Nephron progenitor cell (in vitro differentiated cells): ENCODE results near the gene PIERCE2.
"Not testable (repeated sequence)": the region's sequence is repeated elsewhere in the genome, so short reads cannot be mapped to it uniquely, and the experiment has no call there.

Source experiments
- DNase-seq: peaks from one replicate; pipeline ENCODE4 v3.0.0; 2021
- H3K27ac Mint-ChIP-seq: 2 replicates; pipeline ENCODE4 v1.8.0; 2021; ENCODE audit warnings: mild to moderate bottlenecking, moderate library complexity, mixed read lengths
- H3K27me3 Mint-ChIP-seq: 2 replicates; pipeline ENCODE4 v1.8.0; 2021; ENCODE audit warnings: mild to moderate bottlenecking, low read depth, mixed read lengths; ENCODE audit not compliant: poor library complexity
- H3K36me3 Mint-ChIP-seq: 2 replicates; pipeline ENCODE4 v1.8.0; 2021; ENCODE audit warnings: low read depth, mixed read lengths
- H3K4me1 Mint-ChIP-seq: 2 replicates; pipeline ENCODE4 v1.8.0; 2021; ENCODE audit warnings: mixed read lengths
- H3K4me3 Mint-ChIP-seq: 2 replicates; pipeline ENCODE4 v1.8.0; 2021; ENCODE audit warnings: mild to moderate bottlenecking, moderate library complexity, mixed read lengths
- H3K9me3 Mint-ChIP-seq: 2 replicates; pipeline ENCODE4 v1.8.0; 2021; ENCODE audit warnings: mild to moderate bottlenecking, moderate library complexity, mixed read lengths
- TF ChIP-seq, protein P1 (sequence below): fragments of 200-600 bp; sonication (generic); IDR thresholded peaks from 2 replicates; pipeline ENCODE4 v1.5.0; 2021; ENCODE audit warnings: antibody characterized with exemption

Gene PIERCE2

DNA sequence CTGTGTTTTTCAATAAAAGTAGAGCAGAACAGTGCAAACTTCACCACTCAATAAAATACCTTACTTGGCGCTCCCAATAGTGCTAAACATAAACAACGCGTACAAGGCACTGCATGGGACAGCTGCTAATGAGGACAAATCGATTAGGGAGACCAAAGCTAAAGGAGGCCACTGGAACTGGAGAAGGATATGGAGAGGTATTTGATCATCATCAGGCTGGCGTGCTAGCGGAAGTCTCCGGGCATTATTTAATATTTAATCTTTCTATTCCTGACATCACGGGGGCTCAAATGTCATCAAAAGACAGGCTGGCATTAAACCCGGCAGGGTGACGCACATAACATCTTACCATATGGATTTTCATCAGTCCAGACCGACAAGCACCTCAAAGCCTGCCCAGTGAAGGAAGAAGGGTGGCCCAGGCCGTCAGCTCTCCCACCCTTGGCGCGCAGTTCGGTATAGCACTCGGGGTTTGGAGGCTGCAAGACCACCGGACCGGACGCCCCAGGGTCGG is 740 bp upstream of the PIERCE2 start:
- Mint-ChIP-seq H3K27me3 (no peaks in the 10 kb centered on the region), H3K36me3 (no peaks in the 10 kb centered on the region), H3K4me3 (peak overlapping the region; percentile 97), H3K27ac (peak overlapping the region; percentile 93), H3K4me1 (peaks cover 19% of the 10 kb centered on the region), H3K9me3 (no peaks in the 10 kb centered on the region)
- TF ChIP-seq, protein P1, sequence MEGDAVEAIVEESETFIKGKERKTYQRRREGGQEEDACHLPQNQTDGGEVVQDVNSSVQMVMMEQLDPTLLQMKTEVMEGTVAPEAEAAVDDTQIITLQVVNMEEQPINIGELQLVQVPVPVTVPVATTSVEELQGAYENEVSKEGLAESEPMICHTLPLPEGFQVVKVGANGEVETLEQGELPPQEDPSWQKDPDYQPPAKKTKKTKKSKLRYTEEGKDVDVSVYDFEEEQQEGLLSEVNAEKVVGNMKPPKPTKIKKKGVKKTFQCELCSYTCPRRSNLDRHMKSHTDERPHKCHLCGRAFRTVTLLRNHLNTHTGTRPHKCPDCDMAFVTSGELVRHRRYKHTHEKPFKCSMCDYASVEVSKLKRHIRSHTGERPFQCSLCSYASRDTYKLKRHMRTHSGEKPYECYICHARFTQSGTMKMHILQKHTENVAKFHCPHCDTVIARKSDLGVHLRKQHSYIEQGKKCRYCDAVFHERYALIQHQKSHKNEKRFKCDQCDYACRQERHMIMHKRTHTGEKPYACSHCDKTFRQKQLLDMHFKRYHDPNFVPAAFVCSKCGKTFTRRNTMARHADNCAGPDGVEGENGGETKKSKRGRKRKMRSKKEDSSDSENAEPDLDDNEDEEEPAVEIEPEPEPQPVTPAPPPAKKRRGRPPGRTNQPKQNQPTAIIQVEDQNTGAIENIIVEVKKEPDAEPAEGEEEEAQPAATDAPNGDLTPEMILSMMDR = no peak
- peak; percentile 4 for DNase-seq

DNA sequence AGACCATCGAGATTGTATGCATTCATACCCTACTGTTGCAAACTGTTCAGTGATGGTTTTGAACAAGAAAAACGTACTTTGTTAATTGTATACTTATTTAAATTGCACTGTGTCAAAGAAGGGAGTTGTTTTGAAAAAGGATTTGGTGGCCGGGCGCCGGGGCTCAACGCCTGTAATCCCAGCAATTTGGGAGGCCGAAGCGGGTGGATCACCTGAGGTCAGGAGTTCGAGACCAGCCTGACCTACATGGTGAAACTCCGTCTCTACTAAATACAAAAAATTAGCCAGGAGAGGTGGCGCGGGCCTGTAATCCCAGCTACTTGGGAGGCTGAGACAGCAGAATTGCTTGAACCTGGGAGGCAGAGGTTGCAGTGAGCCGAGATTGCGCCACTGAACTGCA is 681 bp downstream of the PIERCE2 start:
- H3K36me3 Mint-ChIP-seq, H3K9me3 Mint-ChIP-seq, DNase-seq, H3K27me3 Mint-ChIP-seq: not testable (repeated sequence)
- Mint-ChIP-seq H3K4me3 (peak overlapping the region; percentile 97), H3K27ac (peak overlapping the region; percentile 98), H3K4me1 (peaks cover 19% of the 10 kb centered on the region)

DNA sequence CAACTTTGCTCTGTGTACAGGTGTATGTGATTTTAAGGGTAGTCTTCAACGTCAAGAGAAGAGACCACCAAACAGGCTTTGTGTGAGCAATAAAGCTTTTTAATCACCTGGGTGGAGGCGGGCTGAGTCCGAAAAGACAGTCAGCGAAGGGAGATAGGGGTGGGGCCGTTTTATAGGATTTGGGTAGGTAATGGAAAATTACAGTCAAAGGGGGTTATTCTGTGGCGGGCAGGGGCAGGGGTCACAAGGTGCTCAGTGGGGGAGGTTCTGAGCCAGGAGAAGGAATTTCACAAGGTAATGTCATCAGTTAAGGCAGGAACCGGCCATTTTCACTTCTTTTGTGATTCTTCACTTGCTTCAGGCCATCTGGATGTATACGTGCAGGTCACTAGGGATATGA is 9.4 kb downstream of the PIERCE2 start:
- H3K4me1 Mint-ChIP-seq, H3K36me3 Mint-ChIP-seq, H3K9me3 Mint-ChIP-seq, DNase-seq, H3K27me3 Mint-ChIP-seq, H3K4me3 Mint-ChIP-seq, H3K27ac Mint-ChIP-seq: not testable (repeated sequence)

DNA sequence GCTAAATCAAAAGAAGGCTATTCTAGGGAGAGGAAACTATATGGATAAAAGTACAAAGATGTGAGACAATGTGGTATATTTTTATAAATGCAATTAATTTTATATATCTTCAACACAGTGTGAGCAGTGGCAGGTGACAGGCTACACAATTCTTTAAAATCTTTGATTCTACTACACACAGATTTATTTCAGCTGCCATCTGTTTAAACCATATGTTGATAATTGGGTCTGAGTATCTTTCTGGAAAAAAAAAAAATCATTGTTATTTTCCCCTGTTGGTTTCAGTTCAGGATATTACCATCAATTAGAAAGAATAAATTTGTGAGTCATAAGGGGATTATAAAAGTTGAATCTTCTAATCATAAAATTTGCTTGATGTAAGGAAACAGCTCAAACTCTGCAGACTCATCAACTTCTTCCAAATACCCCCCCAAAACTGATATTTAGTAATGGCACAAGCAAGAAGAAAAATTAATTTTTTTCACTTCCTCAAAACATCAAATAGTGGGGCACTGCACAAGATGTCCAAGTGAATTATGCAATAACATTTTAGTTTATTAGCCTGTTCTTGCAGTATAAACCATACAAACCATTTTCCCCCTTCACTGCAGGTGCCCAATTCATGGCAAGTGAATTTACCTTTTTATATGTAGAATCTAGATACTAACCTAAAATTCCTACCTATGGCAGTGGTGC is 12.0 kb downstream of the PIERCE2 start:
- H3K4me1 Mint-ChIP-seq = no peaks in the 10 kb centered on the region
- H3K27me3 Mint-ChIP-seq = no peaks in the 10 kb centered on the region
- H3K36me3 Mint-ChIP-seq = no peaks in the 10 kb centered on the region
- DNase-seq = no peak
- H3K27ac Mint-ChIP-seq = no peak overlapping the region
- no peak overlapping the region for H3K4me3 Mint-ChIP-seq
- H3K9me3 Mint-ChIP-seq = no peaks in the 10 kb centered on the region
- TF ChIP-seq, protein P1 = no peak

DNA sequence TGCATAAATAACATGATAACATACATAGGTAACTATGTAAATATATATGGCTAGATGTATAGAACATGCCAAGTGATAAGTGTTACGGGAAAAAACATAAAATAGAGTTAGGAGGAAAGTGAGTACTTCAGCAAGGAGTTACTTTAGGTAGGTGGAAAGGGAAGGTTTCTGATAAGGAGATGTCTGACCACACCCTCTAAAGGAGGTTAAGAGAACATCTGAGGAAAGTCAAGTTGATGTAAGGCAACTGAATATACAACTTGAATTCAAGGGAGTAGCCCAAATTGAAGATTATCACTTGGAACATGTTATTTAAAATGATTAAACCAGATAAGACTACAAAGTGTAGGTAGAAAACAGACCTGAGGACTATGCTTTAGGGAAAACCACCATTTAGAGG is 13.8 kb downstream of the PIERCE2 start:
- no peak overlapping the region for H3K4me3 Mint-ChIP-seq

DNA sequence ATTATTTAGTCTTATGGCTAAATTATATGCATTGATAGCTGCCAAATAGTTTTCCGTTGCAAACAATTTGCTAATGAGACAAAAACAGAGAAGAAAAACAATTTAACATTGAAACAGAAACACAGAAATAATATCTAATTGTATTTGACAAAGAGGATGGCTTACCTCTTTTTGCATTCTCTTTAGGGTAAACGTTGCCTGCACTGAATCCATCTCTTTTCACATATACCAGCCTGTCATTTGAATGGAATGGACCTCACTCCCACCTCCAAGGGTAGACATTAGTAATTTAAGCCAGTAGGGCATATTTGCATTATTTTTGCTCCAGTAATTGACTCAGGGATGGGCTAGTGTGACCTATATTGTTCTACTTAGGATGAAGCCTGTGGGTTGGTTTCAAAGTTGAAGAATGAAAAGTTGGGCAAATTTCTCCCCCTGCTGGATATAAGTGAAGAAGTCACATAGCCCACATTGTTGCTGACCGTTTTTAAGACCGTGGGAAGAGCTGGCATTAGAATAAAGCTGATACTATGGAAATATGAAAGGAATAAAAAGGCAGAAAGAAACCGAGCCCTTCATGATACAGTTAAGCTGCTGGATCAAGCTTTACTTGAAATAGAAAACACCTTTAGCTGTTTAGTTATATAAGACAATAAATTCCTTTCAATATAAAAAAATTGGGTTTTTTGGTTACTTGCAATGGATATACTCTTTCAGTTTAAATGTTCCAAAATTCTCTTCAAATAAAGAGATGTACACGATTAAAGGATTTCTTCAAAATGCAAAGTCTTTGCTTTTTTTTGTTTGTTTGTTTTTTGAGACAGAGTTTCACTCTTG is 26.9 kb downstream of the PIERCE2 start:
- no peak overlapping the region for H3K4me3 Mint-ChIP-seq
- H3K27ac Mint-ChIP-seq = no peak overlapping the region
- H3K4me1 Mint-ChIP-seq = no peaks in the 10 kb centered on the region
- no peak for DNase-seq
- TF ChIP-seq, protein P1 = peak; percentile 57
- no peaks in the 10 kb centered on the region for H3K9me3 Mint-ChIP-seq
- no peaks in the 10 kb centered on the region for H3K27me3 Mint-ChIP-seq
- peaks cover 15% of the 10 kb centered on the region for H3K36me3 Mint-ChIP-seq

More for the DNA sequence above, 13.8 kb downstream of the PIERCE2 start:
- no peaks in the 10 kb centered on the region for H3K27me3 Mint-ChIP-seq
- no peak for DNase-seq
- TF ChIP-seq, protein P1 = no peak
- H3K27ac Mint-ChIP-seq = no peak overlapping the region
- H3K9me3 Mint-ChIP-seq = peaks cover 5% of the 10 kb centered on the region
- peaks cover 5% of the 10 kb centered on the region for H3K36me3 Mint-ChIP-seq
- no peaks in the 10 kb centered on the region for H3K4me1 Mint-ChIP-seq

DNA sequence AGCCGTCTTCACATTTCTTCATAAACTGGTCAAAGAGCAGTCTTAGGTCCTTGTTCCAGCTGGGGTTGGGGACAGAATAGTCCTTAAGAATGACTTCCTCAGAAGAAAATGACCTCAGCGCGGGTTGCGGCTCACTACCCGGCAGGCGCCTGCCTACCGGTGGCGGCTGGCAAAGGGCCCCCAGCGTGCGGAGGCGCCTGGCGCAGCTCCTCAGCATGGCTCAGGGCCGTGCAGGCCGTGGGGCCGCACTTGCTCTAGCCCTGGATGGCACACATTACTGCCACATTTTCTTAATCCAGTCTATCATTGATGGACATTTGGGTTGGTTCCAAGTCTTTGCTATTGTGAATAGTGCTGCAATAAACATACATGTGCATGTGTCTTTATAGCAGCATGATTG is 34.8 kb downstream of the PIERCE2 start:
- DNase-seq, H3K4me1 Mint-ChIP-seq, H3K27ac Mint-ChIP-seq, H3K4me3 Mint-ChIP-seq, H3K27me3 Mint-ChIP-seq: not testable (repeated sequence)
- Mint-ChIP-seq H3K36me3 (peaks cover 43% of the 10 kb centered on the region), H3K9me3 (peaks cover 46% of the 10 kb centered on the region)

DNA sequence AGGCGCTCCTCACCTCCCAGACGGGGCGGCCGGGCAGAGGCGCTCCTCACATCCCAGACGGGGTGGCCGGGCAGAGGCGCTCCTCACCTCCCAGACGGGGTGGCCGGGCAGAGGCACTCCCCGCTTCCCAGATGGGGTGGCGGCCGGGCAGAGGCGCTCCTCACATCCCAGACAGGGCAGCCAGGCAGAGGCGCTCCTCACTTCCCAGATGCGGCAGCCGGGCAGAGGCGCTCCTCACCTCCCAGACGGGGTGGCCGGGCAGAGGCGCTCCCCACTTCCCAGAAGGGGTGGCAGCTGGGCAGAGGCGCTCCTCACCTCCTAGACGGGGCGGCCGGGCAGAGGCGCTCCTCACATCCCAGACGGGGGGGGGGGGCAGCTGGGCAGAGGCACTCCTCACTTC is 37.6 kb downstream of the PIERCE2 start:
- Mint-ChIP-seq H3K9me3 (peaks cover 65% of the 10 kb centered on the region), H3K36me3 (peaks cover 50% of the 10 kb centered on the region)
- H3K4me1 Mint-ChIP-seq, H3K4me3 Mint-ChIP-seq, DNase-seq, H3K27me3 Mint-ChIP-seq, H3K27ac Mint-ChIP-seq: not testable (repeated sequence)

DNA sequence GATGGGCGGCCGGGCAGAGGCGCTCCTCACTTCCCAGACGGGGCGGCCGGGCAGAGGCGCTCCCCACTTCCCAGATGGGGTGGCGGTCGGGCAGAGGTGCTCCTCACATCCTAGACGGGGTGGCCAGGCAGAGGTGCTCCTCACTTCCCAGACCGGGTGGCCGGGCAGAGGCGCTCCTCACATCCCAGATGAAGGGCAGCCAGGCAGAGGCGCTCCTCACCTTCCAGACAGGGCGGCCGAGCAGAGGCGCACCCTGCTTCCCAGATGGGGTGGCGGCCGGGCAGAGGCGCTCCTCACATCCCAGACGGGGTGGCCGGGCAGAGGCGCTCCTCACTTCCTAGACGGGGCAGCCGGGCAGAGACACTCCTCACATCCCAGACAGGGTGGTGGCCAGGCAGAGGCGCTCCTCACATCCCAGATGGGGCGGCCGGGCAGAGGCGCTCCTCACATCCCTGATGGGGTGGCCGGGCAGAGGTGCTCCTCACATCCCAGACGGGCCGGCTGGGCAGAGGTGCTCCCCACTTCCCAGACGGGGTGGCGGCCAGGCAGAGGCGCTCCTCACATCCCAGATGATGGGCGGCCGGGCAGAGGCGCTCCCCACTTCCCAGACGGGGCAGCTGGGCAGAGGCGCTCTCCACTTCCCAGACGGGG is 38.2 kb downstream of the PIERCE2 start:
- not testable (repeated sequence) for H3K4me3 Mint-ChIP-seq, H3K27me3 Mint-ChIP-seq, DNase-seq, H3K27ac Mint-ChIP-seq, H3K4me1 Mint-ChIP-seq
- peaks cover 69% of the 10 kb centered on the region for H3K9me3 Mint-ChIP-seq
- H3K36me3 Mint-ChIP-seq = peaks cover 55% of the 10 kb centered on the region

DNA sequence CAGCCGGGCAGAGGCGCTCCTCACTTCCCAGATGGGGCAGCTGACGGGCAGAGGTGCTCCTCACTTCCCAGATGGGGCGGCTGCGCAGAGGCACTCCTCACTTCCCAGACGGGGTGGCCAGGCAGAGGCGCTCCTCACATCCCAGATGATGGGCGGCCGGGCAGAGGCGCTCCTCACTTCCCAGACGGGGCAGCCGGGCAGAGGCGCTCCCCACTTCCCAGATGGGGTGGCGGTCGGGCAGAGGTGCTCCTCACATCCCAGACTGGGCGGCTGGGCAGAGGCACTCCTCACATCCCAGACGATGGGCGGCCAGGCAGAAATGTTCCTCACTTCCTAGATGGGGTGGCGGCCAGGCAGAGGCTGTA is 38.7 kb downstream of the PIERCE2 start:
- not testable (repeated sequence) for H3K4me3 Mint-ChIP-seq, H3K27ac Mint-ChIP-seq, H3K27me3 Mint-ChIP-seq, DNase-seq, H3K4me1 Mint-ChIP-seq
- Mint-ChIP-seq H3K36me3 (peaks cover 55% of the 10 kb centered on the region), H3K9me3 (peaks cover 64% of the 10 kb centered on the region)
